PFSK-1 (cell line): Measurements from ENCODE around the gene EYA2.

Experiments used
- POLR2AphosphoS5 ChIP-seq: IDR thresholded peaks from 2 replicates; pipeline ENCODE4 v1.6.1; 2012; ENCODE audit warnings: low read depth, mild to moderate bottlenecking, control low read depth, low read length, moderate library complexity
- TAF1 ChIP-seq: IDR thresholded peaks from 2 replicates; pipeline ENCODE4 v1.6.1; 2012; ENCODE audit warnings: low read length, control low read depth, borderline replicate concordance; ENCODE audit not compliant: insufficient read depth

DNA sequence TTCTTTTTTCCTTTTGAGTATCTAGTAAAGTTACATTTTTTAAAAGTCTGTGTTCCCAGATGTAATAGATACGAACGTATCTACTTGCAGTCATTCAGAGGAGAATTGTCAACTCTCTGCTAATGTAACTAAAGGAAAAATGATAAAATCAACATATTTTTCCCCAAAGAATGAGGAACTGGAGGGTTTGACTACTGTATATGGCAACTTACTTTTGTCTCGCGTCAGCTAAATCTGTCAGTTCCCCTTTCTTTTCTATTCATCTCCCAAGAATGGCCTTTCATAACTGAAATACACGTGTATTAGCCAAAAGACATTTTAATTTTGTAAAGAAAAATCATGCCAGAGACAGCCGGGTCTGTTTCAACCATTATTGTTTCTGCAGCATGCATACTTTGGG, 5.4 kb downstream of the EYA2 start:
- TF ChIP-seq TAF1 (no peak), POLR2AphosphoS5 (no peak)
